ENCODE results near the gene CBFA2T3. TPM values are rescaled to one million over a fixed set of nuclear protein-coding genes. Genes with fewer than 3 reads are reported as not detected.
A peak's percentile ranks its signal among the peaks of the same experiment; 100 is the strongest.

CBFA2T3 gene
- total and polyA plus RNA-seq, 2 donors (not counting 1 experiment from before 2014, with no cell fraction given) = 40.8 to 58.3 TPM

GRCh38 chr16:88842308-88842756, 134.7 kb downstream of the CBFA2T3 start:
- no peak overlapping the region for H3K9ac ChIP-seq (ENCODE audit: low read length)
- intact Hi-C loops (cut with micrococcal nuclease) = no loop called here
- ATAC-seq (ENCODE audit: low read depth) (no peak), DNase-seq (no peak)
- over 99% methylated on average over 14 of the region's 15 CpGs for WGBS (ENCODE audit: insufficient coverage)
- peaks cover 32% of the 10 kb centered on the region for H4K20me1 ChIP-seq (ENCODE audit: control insufficient read depth, insufficient read depth, low read length, poor library complexity, severe bottlenecking)
- H3K79me2 ChIP-seq (ENCODE audit: control insufficient read depth, insufficient read depth, low read length) = peaks cover 38% of the 10 kb centered on the region
- no peak overlapping the region for H2AFZ ChIP-seq (ENCODE audit: insufficient read depth, low read depth, low read length, poor library complexity, severe bottlenecking)
- H3K27me3 Mint-ChIP-seq = no peaks in the 10 kb centered on the region
- ChIA-PET POLR2A (no interaction called here), CTCF (no interaction called here)
- no peak overlapping the region for H3K27ac Mint-ChIP-seq
- H3K9me3 ChIP-seq (ENCODE audit: control extremely low read depth in 1 of 3, control insufficient read depth in 2 of 3, insufficient read depth in 1 of 3, low read length in 2 of 3) = no peaks in the 10 kb centered on the region
- no peak overlapping the region for H3K4me2 ChIP-seq (replicated peaks; ENCODE audit: low read depth, low read length, poor library complexity, severe bottlenecking)
- no peak overlapping the region for H3K4me3 Mint-ChIP-seq
- no peak overlapping the region for H3K4me3 ChIP-seq (ENCODE audit: control extremely low read depth in 1 of 5, extremely low read depth in 1 of 5, insufficient read depth in 1 of 5, low read depth in 2 of 5, low read length in 4 of 5)
- no peak overlapping the region for H3K27ac ChIP-seq (ENCODE audit: low read length in 2 of 2)
- no peaks in the 10 kb centered on the region for H3K4me1 ChIP-seq (ENCODE audit: control insufficient read depth in 2 of 2, insufficient read depth in 2 of 2, low read length in 2 of 2)
- TF ChIP-seq, protein P1, sequence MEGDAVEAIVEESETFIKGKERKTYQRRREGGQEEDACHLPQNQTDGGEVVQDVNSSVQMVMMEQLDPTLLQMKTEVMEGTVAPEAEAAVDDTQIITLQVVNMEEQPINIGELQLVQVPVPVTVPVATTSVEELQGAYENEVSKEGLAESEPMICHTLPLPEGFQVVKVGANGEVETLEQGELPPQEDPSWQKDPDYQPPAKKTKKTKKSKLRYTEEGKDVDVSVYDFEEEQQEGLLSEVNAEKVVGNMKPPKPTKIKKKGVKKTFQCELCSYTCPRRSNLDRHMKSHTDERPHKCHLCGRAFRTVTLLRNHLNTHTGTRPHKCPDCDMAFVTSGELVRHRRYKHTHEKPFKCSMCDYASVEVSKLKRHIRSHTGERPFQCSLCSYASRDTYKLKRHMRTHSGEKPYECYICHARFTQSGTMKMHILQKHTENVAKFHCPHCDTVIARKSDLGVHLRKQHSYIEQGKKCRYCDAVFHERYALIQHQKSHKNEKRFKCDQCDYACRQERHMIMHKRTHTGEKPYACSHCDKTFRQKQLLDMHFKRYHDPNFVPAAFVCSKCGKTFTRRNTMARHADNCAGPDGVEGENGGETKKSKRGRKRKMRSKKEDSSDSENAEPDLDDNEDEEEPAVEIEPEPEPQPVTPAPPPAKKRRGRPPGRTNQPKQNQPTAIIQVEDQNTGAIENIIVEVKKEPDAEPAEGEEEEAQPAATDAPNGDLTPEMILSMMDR (IDR thresholded peaks at IDR 0.05) = no peak
- no peak for TF ChIP-seq EZH2 (IDR thresholded peaks at IDR 0.05; ENCODE audit: borderline replicate concordance, insufficient read depth, low read depth, low read length, poor library complexity, severe bottlenecking)
- no peaks in the 10 kb centered on the region for H3K27me3 ChIP-seq (replicated peaks in 1 of 4; ENCODE audit: control extremely low read depth in 1 of 4, control insufficient read depth in 3 of 4, insufficient read depth in 4 of 4, low read length in 3 of 4)
- H3K36me3 ChIP-seq (replicated peaks in 1 of 2; ENCODE audit: control extremely low read depth in 1 of 2, control insufficient read depth in 1 of 2, extremely low read depth in 1 of 2, insufficient read depth in 2 of 2, low read length in 1 of 2) = peaks cover 0 to 14% of the 10 kb centered on the region in 2 experiments
- H3K9me3 Mint-ChIP-seq (ENCODE audit: insufficient read depth) = no peaks in the 10 kb centered on the region
- H3K4me1 Mint-ChIP-seq = no peaks in the 10 kb centered on the region

GRCh38 chr16:88841521-88842307, 135.3 kb downstream of the CBFA2T3 start:
- no peaks in the 10 kb centered on the region for H3K4me1 Mint-ChIP-seq
- no peaks in the 10 kb centered on the region for H3K9me3 Mint-ChIP-seq (ENCODE audit: insufficient read depth)
- peaks cover 32% of the 10 kb centered on the region for H4K20me1 ChIP-seq (ENCODE audit: control insufficient read depth, insufficient read depth, low read length, poor library complexity, severe bottlenecking)
- no peaks in the 10 kb centered on the region for H3K27me3 ChIP-seq (replicated peaks in 1 of 4; ENCODE audit: control extremely low read depth in 1 of 4, control insufficient read depth in 3 of 4, insufficient read depth in 4 of 4, low read length in 3 of 4)
- peaks cover 32% of the 10 kb centered on the region for H3K79me2 ChIP-seq (ENCODE audit: control insufficient read depth, insufficient read depth, low read length)
- no peak overlapping the region for H3K9ac ChIP-seq (ENCODE audit: low read length)
- H3K27ac Mint-ChIP-seq = no peak overlapping the region
- H3K4me3 Mint-ChIP-seq = no peak overlapping the region
- ChIA-PET POLR2A (no interaction called here), CTCF (no interaction called here)
- no peaks in the 10 kb centered on the region for H3K27me3 Mint-ChIP-seq
- no peak overlapping the region for H2AFZ ChIP-seq (ENCODE audit: insufficient read depth, low read depth, low read length, poor library complexity, severe bottlenecking)
- H3K4me1 ChIP-seq (ENCODE audit: control insufficient read depth in 2 of 2, insufficient read depth in 2 of 2, low read length in 2 of 2) = no peaks in the 10 kb centered on the region
- TF ChIP-seq, protein P1 (IDR thresholded peaks at IDR 0.05) = no peak
- no peak for TF ChIP-seq EZH2 (IDR thresholded peaks at IDR 0.05; ENCODE audit: borderline replicate concordance, insufficient read depth, low read depth, low read length, poor library complexity, severe bottlenecking)
- 88% methylated on average over 35 of the region's 40 CpGs for WGBS (ENCODE audit: insufficient coverage)
- no peak overlapping the region for H3K27ac ChIP-seq (ENCODE audit: low read length in 2 of 2)
- no peaks in the 10 kb centered on the region for H3K9me3 ChIP-seq (ENCODE audit: control extremely low read depth in 1 of 3, control insufficient read depth in 2 of 3, insufficient read depth in 1 of 3, low read length in 2 of 3)
- DNase-seq = no peak
- H3K4me2 ChIP-seq (replicated peaks; ENCODE audit: low read depth, low read length, poor library complexity, severe bottlenecking) = no peak overlapping the region
- peak; percentile 36 for ATAC-seq (ENCODE audit: low read depth)
- peaks cover 0 to 14% of the 10 kb centered on the region in 2 experiments for H3K36me3 ChIP-seq (replicated peaks in 1 of 2; ENCODE audit: control extremely low read depth in 1 of 2, control insufficient read depth in 1 of 2, extremely low read depth in 1 of 2, insufficient read depth in 2 of 2, low read length in 1 of 2)
- no peak overlapping the region for H3K4me3 ChIP-seq (ENCODE audit: control extremely low read depth in 1 of 5, extremely low read depth in 1 of 5, insufficient read depth in 1 of 5, low read depth in 2 of 5, low read length in 4 of 5)
- intact Hi-C loops (cut with micrococcal nuclease) = no loop called here

All from B cell (primary cell).